Esophagus muscularis mucosa (tissue), 4 donors: ENCODE data around the gene C6orf62.
"Not testable (repeated sequence)": the region's sequence is repeated elsewhere in the genome, so short reads cannot be mapped to it uniquely, and the experiment has no call there.

Experiments used
- CTCF ChIP-seq, 3 experiments: fragments of 200-600 bp in 2 of 3; fragments of 450-650 bp in 1 of 3; sonication (generic) in 2 of 3; IDR thresholded peaks; one replicate each; pipeline ENCODE4 v1.5.1; 2017 to 2019; ENCODE audit warnings: antibody characterized with exemption in 3 of 3, mild to moderate bottlenecking in 2 of 3, moderate library complexity in 1 of 3
- EP300 ChIP-seq: sonication (generic); formaldehyde crosslinking; IDR thresholded peaks from one replicate; pipeline ENCODE4 v1.6.1; 2017; ENCODE audit warnings: antibody characterized with exemption
- POLR2A ChIP-seq: fragments of 450-650 bp; IDR thresholded peaks from one replicate; pipeline ENCODE4 v1.6.1; 2017; ENCODE audit warnings: antibody characterized with exemption, moderate library complexity, mild to moderate bottlenecking, low read depth
- POLR2AphosphoS5 ChIP-seq, 2 donors: sonication (generic); formaldehyde crosslinking; IDR thresholded peaks; one replicate each; pipeline ENCODE4 v1.6.1; 2017; ENCODE audit warnings: antibody characterized with exemption in 2 of 2

- not testable (repeated sequence) for TF ChIP-seq CTCF (IDR thresholded peaks at IDR 0.05); POLR2A; POLR2AphosphoS5 (IDR thresholded peaks at IDR 0.05); EP300
These were observed 46.2 kb upstream of the C6orf62 start for GRCh38 chr6:24764833-24765828.
